Measurements from ENCODE around the gene POU6F2.

- TF ChIP-seq EZH2phosphoT487 (IDR thresholded peaks at IDR 0.05; ENCODE audit: insufficient read depth, low read depth) (no peak), EZH2 (IDR thresholded peaks at IDR 0.05; ENCODE audit: insufficient read depth, poor library complexity, severe bottlenecking) (no peak)
Observed at GRCh38 chr7:38940774-38941173, 36.9 kb upstream of the POU6F2 start.
